Measurements from ENCODE around the gene COX6B1. TPM values are rescaled to one million over a fixed set of nuclear protein-coding genes. Genes with fewer than 3 reads are reported as not detected.
"Not testable (repeated sequence)": the region's sequence is repeated elsewhere in the genome, so short reads cannot be mapped to it uniquely, and the experiment has no call there.

The COX6B1 gene, protein sequence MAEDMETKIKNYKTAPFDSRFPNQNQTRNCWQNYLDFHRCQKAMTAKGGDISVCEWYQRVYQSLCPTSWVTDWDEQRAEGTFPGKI
- 100 to 1,000 TPM; 139 to 941 (median 369) TPM for total RNA-seq

DNA sequence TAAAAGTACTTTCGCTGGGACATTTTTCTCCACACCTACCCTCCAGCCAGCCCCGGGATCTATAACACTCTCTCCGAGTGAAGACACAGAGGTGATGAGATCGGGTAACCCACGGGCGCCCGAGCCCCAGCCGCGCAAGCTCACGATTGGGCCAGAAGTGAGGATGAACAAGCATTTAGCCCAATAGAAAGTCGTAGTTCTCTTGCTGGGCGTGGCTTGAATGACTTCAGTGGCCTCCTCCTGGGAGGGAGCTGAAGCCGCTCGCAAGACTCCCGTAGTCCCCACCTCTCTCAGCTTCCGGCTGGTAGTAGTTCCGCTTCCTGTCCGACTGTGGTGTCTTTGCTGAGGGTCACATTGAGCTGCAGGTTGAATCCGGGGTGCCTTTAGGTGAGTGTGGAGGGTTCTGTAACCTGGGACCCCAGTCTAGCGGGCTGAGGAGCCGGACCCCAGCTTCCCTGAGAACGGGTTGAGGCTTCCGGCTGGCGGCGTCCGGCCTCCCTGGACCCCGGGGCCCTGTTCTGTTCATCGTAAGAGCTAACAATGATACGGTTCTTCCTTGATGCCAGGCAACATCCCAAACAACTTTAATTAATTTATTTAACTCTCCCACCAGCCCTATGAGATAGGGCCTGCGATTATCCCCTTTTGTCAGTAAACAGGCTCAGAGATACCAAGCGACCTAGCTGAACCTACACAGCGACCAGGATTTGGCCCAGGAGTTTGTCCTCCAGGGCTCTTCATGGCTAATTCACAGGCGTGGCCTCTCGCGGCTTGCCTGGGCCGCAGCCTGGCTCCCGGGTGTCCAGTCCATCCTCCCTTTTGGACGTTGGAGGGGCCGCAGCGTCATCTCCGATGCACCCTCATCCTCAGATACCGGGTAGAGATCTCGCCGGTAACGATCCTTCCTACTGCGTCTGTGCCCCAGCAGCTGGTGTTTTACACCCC is at the start of gene COX6B1:
TSS of gene COX6B1 (plus strand) at position 307 of the 945 bp plus-strand sequence. CDS start 2,921 bp downstream, outside the sequence.
- H3K27ac ChIP-seq: peak within 1 kb of the TSS; percentile 11 to 71 (median 69)

DNA sequence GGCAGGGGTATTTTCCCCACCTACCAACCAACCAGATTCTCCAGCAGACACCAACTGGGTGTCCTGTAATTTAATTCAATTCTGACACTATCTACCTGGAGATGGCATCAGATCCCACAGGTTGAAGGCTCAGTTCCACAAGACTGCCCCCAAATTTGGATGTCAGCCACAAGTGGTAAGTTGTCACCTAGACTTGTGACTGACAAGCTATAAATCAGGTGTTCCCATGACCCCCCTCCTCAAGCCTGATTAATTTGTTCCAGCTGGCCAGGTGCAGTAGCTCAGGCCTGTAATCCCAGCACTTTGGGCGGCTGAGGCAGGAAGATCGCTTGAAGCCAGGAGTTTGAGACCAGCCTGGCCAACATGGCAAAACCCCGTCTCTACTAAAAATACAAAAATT is 46.2 kb upstream of the COX6B1 start:
- intact Hi-C loops (cut with DNase I): loop anchor here (10.0 kb wide), 1 partner anchor 327 kb away; no protein-coding TSS in a partner anchor
- 85 to 100% methylated on average over 3 of the region's 3 CpGs for WGBS, 2 donors

More for the DNA sequence above, at the start of gene COX6B1:
- WGBS, 2 donors: 0 to 1% methylated on average over 30 to 34 of the region's 46 CpGs
- Histone ChIP-seq H3K4me3 (replicated peaks in 1 of 3) (peak within 1 kb of the TSS; percentile 30 to 95 (median 64)), H3K9me3 (no peaks in the 10 kb centered on the region), H3K4me1 (peaks cover 15 to 21% of the 10 kb centered on the region in 2 donors), H3K27me3 (no peaks in the 10 kb centered on the region), H3K36me3 (peaks cover 0 to 23% of the 10 kb centered on the region in 2 donors)
- TF ChIP-seq, protein P1, sequence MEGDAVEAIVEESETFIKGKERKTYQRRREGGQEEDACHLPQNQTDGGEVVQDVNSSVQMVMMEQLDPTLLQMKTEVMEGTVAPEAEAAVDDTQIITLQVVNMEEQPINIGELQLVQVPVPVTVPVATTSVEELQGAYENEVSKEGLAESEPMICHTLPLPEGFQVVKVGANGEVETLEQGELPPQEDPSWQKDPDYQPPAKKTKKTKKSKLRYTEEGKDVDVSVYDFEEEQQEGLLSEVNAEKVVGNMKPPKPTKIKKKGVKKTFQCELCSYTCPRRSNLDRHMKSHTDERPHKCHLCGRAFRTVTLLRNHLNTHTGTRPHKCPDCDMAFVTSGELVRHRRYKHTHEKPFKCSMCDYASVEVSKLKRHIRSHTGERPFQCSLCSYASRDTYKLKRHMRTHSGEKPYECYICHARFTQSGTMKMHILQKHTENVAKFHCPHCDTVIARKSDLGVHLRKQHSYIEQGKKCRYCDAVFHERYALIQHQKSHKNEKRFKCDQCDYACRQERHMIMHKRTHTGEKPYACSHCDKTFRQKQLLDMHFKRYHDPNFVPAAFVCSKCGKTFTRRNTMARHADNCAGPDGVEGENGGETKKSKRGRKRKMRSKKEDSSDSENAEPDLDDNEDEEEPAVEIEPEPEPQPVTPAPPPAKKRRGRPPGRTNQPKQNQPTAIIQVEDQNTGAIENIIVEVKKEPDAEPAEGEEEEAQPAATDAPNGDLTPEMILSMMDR (IDR thresholded peaks at IDR 0.05): no peak
- peak in 1 of 2 donors; percentile 80 for TF ChIP-seq POLR2A (IDR thresholded peaks at IDR 0.05)
- intact Hi-C loops (cut with DNase I): no loop called here
- peak; percentile 96 to 97 for DNase-seq

DNA sequence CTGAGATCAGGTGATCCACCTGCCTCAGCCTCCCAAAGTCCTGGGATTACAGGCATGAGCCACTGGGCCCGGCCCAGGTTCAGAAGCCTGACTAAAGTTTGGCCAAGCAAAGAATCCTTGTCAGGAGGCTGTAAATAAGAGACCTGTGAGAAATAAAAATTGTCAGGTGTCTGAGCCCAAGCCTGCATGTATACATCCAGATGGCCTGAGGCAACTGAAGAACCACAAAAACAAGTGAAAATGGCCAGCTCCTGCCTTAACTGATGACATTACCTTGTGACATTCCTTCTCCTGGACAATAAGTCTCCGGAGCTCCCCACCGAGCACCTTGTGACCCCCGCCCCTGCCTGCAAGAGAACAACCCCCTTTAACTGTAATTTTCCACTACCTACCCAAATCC is 43.7 kb upstream of the COX6B1 start:
- not testable (repeated sequence) for H3K4me3 ChIP-seq (replicated peaks in 1 of 3); H3K27ac ChIP-seq; H3K27me3 ChIP-seq; H3K36me3 ChIP-seq; DNase-seq; H3K9me3 ChIP-seq; H3K4me1 ChIP-seq
- 90 to 91% methylated on average over 4 of the region's 4 CpGs for WGBS, 2 donors
- intact Hi-C loops (cut with DNase I): loop anchor here (10.0 kb wide), 1 partner anchor 330 kb away; no protein-coding TSS in a partner anchor

More for the DNA sequence above, 46.2 kb upstream of the COX6B1 start:
- DNase-seq: no peak
- Histone ChIP-seq H3K27ac (no peak overlapping the region), H3K9me3 (no peaks in the 10 kb centered on the region), H3K36me3 (no peaks in the 10 kb centered on the region), H3K4me1 (no peaks in the 10 kb centered on the region), H3K4me3 (replicated peaks in 1 of 3) (no peak overlapping the region), H3K27me3 (no peaks in the 10 kb centered on the region)
- TF ChIP-seq, protein P1 (IDR thresholded peaks at IDR 0.05): no peak
- TF ChIP-seq POLR2A (IDR thresholded peaks at IDR 0.05): no peak

DNA sequence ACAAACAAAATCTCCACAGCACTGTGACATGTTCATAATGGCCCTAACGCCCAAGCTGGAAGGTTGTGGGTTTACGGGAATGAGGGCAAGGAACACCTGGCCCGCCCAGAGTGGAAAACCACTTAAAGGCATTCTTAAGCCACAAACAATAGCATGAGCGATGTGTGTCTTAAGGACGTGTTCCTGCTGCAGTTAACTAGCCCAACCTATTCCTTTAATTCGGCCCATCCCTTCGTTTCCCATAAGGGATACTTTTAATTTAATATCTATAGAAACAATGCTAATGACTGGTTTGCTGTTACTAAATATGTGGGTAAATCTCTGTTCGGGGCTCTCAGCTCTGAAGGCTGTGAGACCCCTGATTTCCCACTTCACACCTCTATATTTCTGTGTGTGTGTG is 41.0 kb upstream of the COX6B1 start:
- H3K4me3 ChIP-seq (replicated peaks in 1 of 3); H3K4me1 ChIP-seq; H3K27ac ChIP-seq; H3K36me3 ChIP-seq; H3K9me3 ChIP-seq; H3K27me3 ChIP-seq; DNase-seq: not testable (repeated sequence)
- intact Hi-C loops (cut with DNase I): loop anchor here (10.0 kb wide), 1 partner anchor 332 kb away; no protein-coding TSS in a partner anchor
- 85 to 86% methylated on average over 8 of the region's 8 CpGs for WGBS, 2 donors

DNA sequence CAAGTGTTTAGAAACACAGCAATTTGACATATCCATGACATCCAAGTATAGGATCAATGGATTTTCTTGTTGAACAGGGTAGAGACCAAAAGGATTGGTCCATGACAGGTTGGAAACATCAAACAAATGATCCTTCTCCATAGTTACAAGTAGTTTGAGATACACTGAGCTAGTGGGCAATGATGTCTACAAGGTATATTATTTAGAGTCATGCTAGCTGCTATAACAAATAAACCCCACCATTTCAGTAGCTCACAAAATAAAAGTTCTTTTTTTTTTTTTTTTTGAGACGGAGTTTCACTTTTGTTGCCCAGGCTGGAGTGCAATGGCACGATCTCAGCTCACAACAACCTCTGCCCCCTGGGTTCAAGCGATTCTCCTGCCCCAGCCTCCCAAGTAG is 40.5 kb upstream of the COX6B1 start:
- H3K9me3 ChIP-seq: no peaks in the 10 kb centered on the region
- H3K4me1 ChIP-seq: peaks cover 5% of the 10 kb centered on the region in 2 donors
- 77 to 85% methylated on average over 3 of the region's 3 CpGs for WGBS, 2 donors
- H3K36me3 ChIP-seq: no peaks in the 10 kb centered on the region
- no peak for DNase-seq
- no peak overlapping the region for H3K4me3 ChIP-seq (replicated peaks in 1 of 3)
- no peak overlapping the region for H3K27ac ChIP-seq
- intact Hi-C loops (cut with DNase I): loop anchor here (10.0 kb wide), 1 partner anchor 333 kb away; no protein-coding TSS in a partner anchor
- TF ChIP-seq, protein P1 (IDR thresholded peaks at IDR 0.05): no peak
- no peak for TF ChIP-seq POLR2A (IDR thresholded peaks at IDR 0.05)
- H3K27me3 ChIP-seq: no peaks in the 10 kb centered on the region
